Measurements from ENCODE around the gene ANXA11. TPM values are rescaled to one million over a fixed set of nuclear protein-coding genes. Genes with fewer than 3 reads are reported as not detected.

ANXA11 gene
- total and polyA plus RNA-seq, 2 experiments from 2014 or later: 42.3 to 70.0 TPM

DNA sequence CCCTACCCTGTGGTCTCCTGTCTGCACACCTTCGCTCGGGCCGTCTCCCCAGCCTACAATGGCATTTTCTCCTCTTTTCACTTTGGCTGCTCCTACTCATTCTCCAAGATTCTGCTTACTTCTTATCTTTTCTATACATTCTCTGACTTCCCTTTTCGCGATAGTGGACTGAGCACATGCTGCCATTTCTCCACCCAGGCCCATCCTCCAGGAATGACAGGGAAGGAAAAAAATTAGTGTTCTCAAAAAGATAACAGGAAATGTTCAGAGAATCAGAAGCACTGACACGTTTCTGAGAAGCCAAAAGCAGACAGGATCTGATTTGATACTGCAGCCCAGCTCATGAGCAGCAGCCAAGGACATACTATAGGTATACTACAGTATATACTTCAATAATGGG, 6.4 kb upstream of the ANXA11 start:
- H3F3A ChIP-seq (replicated peaks; ENCODE audit: low read depth): no peaks in the 10 kb centered on the region
- Mint-ChIP-seq H3K9me3 (no peaks in the 10 kb centered on the region), H3K4me1 (peaks cover 19% of the 10 kb centered on the region), H3K4me3 (no peak overlapping the region), H3K36me3 (ENCODE audit: low read depth) (no peaks in the 10 kb centered on the region), H3K27ac (no peak overlapping the region), H3K27me3 (ENCODE audit: insufficient read depth, low read depth, poor library complexity) (peaks cover 6% of the 10 kb centered on the region)
- DNase-seq (ENCODE audit: low spot score) (no peak), ATAC-seq (no peak)
- H3K9me2 ChIP-seq (ENCODE audit: insufficient read depth): no peaks in the 10 kb centered on the region
- H2AFZ ChIP-seq: 0 out of 2 replicates have a peak overlapping the region, but pooled peaks have one; percentile 18
- TF ChIP-seq, protein P1, sequence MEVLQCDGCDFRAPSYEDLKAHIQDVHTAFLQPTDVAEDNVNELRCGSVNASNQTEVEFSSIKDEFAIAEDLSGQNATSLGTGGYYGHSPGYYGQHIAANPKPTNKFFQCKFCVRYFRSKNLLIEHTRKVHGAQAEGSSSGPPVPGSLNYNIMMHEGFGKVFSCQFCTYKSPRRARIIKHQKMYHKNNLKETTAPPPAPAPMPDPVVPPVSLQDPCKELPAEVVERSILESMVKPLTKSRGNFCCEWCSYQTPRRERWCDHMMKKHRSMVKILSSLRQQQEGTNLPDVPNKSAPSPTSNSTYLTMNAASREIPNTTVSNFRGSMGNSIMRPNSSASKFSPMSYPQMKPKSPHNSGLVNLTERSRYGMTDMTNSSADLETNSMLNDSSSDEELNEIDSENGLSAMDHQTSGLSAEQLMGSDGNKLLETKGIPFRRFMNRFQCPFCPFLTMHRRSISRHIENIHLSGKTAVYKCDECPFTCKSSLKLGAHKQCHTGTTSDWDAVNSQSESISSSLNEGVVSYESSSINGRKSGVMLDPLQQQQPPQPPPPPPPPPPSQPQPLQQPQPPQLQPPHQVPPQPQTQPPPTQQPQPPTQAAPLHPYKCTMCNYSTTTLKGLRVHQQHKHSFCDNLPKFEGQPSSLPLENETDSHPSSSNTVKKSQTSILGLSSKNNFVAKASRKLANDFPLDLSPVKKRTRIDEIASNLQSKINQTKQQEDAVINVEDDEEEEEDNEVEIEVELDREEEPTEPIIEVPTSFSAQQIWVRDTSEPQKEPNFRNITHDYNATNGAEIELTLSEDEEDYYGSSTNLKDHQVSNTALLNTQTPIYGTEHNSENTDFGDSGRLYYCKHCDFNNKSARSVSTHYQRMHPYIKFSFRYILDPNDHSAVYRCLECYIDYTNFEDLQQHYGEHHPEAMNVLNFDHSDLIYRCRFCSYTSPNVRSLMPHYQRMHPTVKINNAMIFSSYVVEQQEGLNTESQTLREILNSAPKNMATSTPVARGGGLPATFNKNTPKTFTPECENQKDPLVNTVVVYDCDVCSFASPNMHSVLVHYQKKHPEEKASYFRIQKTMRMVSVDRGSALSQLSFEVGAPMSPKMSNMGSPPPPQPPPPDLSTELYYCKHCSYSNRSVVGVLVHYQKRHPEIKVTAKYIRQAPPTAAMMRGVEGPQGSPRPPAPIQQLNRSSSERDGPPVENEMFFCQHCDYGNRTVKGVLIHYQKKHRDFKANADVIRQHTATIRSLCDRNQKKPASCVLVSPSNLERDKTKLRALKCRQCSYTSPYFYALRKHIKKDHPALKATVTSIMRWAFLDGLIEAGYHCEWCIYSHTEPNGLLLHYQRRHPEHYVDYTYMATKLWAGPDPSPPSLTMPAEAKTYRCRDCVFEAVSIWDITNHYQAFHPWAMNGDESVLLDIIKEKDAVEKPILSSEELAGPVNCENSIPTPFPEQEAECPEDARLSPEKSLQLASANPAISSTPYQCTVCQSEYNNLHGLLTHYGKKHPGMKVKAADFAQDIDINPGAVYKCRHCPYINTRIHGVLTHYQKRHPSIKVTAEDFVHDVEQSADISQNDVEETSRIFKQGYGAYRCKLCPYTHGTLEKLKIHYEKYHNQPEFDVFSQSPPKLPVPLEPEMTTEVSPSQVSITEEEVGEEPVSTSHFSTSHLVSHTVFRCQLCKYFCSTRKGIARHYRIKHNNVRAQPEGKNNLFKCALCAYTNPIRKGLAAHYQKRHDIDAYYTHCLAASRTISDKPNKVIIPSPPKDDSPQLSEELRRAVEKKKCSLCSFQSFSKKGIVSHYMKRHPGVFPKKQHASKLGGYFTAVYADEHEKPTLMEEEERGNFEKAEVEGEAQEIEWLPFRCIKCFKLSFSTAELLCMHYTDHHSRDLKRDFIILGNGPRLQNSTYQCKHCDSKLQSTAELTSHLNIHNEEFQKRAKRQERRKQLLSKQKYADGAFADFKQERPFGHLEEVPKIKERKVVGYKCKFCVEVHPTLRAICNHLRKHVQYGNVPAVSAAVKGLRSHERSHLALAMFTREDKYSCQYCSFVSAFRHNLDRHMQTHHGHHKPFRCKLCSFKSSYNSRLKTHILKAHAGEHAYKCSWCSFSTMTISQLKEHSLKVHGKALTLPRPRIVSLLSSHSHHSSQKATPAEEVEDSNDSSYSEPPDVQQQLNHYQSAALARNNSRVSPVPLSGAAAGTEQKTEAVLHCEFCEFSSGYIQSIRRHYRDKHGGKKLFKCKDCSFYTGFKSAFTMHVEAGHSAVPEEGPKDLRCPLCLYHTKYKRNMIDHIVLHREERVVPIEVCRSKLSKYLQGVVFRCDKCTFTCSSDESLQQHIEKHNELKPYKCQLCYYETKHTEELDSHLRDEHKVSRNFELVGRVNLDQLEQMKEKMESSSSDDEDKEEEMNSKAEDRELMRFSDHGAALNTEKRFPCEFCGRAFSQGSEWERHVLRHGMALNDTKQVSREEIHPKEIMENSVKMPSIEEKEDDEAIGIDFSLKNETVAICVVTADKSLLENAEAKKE (CRISPR knock-in tag; IDR thresholded peaks at IDR 0.05): no peak
- TF ChIP-seq, protein P2, sequence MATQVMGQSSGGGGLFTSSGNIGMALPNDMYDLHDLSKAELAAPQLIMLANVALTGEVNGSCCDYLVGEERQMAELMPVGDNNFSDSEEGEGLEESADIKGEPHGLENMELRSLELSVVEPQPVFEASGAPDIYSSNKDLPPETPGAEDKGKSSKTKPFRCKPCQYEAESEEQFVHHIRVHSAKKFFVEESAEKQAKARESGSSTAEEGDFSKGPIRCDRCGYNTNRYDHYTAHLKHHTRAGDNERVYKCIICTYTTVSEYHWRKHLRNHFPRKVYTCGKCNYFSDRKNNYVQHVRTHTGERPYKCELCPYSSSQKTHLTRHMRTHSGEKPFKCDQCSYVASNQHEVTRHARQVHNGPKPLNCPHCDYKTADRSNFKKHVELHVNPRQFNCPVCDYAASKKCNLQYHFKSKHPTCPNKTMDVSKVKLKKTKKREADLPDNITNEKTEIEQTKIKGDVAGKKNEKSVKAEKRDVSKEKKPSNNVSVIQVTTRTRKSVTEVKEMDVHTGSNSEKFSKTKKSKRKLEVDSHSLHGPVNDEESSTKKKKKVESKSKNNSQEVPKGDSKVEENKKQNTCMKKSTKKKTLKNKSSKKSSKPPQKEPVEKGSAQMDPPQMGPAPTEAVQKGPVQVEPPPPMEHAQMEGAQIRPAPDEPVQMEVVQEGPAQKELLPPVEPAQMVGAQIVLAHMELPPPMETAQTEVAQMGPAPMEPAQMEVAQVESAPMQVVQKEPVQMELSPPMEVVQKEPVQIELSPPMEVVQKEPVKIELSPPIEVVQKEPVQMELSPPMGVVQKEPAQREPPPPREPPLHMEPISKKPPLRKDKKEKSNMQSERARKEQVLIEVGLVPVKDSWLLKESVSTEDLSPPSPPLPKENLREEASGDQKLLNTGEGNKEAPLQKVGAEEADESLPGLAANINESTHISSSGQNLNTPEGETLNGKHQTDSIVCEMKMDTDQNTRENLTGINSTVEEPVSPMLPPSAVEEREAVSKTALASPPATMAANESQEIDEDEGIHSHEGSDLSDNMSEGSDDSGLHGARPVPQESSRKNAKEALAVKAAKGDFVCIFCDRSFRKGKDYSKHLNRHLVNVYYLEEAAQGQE (IDR thresholded peaks at IDR 0.05; ENCODE audit: unreplicated experiment): no peak
- TF ChIP-seq, protein P3, sequence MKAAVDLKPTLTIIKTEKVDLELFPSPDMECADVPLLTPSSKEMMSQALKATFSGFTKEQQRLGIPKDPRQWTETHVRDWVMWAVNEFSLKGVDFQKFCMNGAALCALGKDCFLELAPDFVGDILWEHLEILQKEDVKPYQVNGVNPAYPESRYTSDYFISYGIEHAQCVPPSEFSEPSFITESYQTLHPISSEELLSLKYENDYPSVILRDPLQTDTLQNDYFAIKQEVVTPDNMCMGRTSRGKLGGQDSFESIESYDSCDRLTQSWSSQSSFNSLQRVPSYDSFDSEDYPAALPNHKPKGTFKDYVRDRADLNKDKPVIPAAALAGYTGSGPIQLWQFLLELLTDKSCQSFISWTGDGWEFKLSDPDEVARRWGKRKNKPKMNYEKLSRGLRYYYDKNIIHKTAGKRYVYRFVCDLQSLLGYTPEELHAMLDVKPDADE (IDR thresholded peaks at IDR 0.05): no peak
- TF ChIP-seq STAT1 (IDR thresholded peaks at IDR 0.05; ENCODE audit: unreplicated experiment) (no peak), EZH2phosphoT487 (IDR thresholded peaks at IDR 0.05; ENCODE audit: unreplicated experiment) (no peak), ZNF114 (CRISPR knock-in tag; IDR thresholded peaks at IDR 0.05) (no peak), JUNB (IDR thresholded peaks at IDR 0.05; ENCODE audit: unreplicated experiment) (no peak), CREB1 (CRISPR knock-in tag; IDR thresholded peaks at IDR 0.05; ENCODE audit: low read depth) (no peak), ZNF331 (CRISPR knock-in tag; IDR thresholded peaks at IDR 0.05; ENCODE audit: low read depth) (no peak), EZH2 (IDR thresholded peaks at IDR 0.05; ENCODE audit: low read depth, unreplicated experiment) (no peak), POLR2AphosphoS5 (IDR thresholded peaks at IDR 0.05; ENCODE audit: low read depth) (no peak), NANOG (IDR thresholded peaks at IDR 0.05; ENCODE audit: borderline replicate concordance) (no peak)
- TF ChIP-seq, protein P4, sequence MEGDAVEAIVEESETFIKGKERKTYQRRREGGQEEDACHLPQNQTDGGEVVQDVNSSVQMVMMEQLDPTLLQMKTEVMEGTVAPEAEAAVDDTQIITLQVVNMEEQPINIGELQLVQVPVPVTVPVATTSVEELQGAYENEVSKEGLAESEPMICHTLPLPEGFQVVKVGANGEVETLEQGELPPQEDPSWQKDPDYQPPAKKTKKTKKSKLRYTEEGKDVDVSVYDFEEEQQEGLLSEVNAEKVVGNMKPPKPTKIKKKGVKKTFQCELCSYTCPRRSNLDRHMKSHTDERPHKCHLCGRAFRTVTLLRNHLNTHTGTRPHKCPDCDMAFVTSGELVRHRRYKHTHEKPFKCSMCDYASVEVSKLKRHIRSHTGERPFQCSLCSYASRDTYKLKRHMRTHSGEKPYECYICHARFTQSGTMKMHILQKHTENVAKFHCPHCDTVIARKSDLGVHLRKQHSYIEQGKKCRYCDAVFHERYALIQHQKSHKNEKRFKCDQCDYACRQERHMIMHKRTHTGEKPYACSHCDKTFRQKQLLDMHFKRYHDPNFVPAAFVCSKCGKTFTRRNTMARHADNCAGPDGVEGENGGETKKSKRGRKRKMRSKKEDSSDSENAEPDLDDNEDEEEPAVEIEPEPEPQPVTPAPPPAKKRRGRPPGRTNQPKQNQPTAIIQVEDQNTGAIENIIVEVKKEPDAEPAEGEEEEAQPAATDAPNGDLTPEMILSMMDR (conservative IDR thresholded peaks at IDR 0.05; ENCODE audit: low read depth in 2 of 2): no peak
- H3K36me3 ChIP-seq (ENCODE audit: insufficient read depth): no peaks in the 10 kb centered on the region
- H3K4me1 ChIP-seq (ENCODE audit: insufficient read depth): peaks cover 15% of the 10 kb centered on the region
- H4K20me1 ChIP-seq (replicated peaks; ENCODE audit: insufficient read depth): no peaks in the 10 kb centered on the region
- H3K27me3 ChIP-seq (ENCODE audit: insufficient read depth): peaks cover 16% of the 10 kb centered on the region; the same call in 1 of the 2 replicates
- no peak overlapping the region for H3K4me2 ChIP-seq
- H3K79me2 ChIP-seq (replicated peaks; ENCODE audit: insufficient read depth): no peaks in the 10 kb centered on the region
- no peak overlapping the region for H3K27ac ChIP-seq (ENCODE audit: low read depth)
- H3K4me3 ChIP-seq: no peak overlapping the region

All from GM23338 (cell line).